HEK293T (cell line): Measurements from ENCODE around the gene ATAD3C.

Source experiments
- BHLHE40 ChIP-seq: fragments of 450-650 bp; IDR thresholded peaks from 2 replicates; pipeline ENCODE4 v1.6.1; 2016; ENCODE audit warnings: mild to moderate bottlenecking, moderate library complexity, borderline replicate concordance
- ELF4 ChIP-seq: fragments of 450-650 bp; IDR thresholded peaks from 2 replicates; pipeline ENCODE4 v1.6.1; 2017; ENCODE audit warnings: antibody characterized with exemption
- FOXA1 ChIP-seq: fragments of 450-650 bp; IDR thresholded peaks from 2 replicates; pipeline ENCODE4 v1.6.1; 2016; ENCODE audit warnings: mild to moderate bottlenecking
- FOXM1 ChIP-seq: fragments of 450-650 bp; IDR thresholded peaks from 2 replicates; pipeline ENCODE4 v1.6.1; 2017; ENCODE audit warnings: mild to moderate bottlenecking, borderline replicate concordance
- HDGF ChIP-seq: fragments of 450-650 bp; IDR thresholded peaks from 2 replicates; pipeline ENCODE4 v1.6.1; 2017; ENCODE audit warnings: antibody characterized with exemption, borderline replicate concordance
- NFRKB ChIP-seq: fragments of 450-650 bp; IDR thresholded peaks from 2 replicates; pipeline ENCODE4 v1.6.1; 2016; ENCODE audit warnings: mild to moderate bottlenecking, moderate library complexity
- PKNOX1 ChIP-seq: fragments of 450-650 bp; IDR thresholded peaks from 2 replicates; pipeline ENCODE4 v1.6.1; 2016
- SP1 ChIP-seq: fragments of 450-650 bp; IDR thresholded peaks from 2 replicates; pipeline ENCODE4 v1.6.1; 2017
- SUZ12 ChIP-seq: fragments of 450-650 bp; IDR thresholded peaks from 2 replicates; pipeline ENCODE4 v1.6.1; 2016; ENCODE audit warnings: mild to moderate bottlenecking
- TARDBP ChIP-seq: fragments of 450-650 bp; IDR thresholded peaks from 2 replicates; pipeline ENCODE4 v1.6.1; 2016
- ZNF384 ChIP-seq: fragments of 450-650 bp; IDR thresholded peaks from 2 replicates; pipeline ENCODE4 v1.6.1; 2016

GRCh38 chr1:1451696-1452364, 2.3 kb downstream of the ATAD3C start:
- no peak for TF ChIP-seq SP1
- TF ChIP-seq FOXM1, result no peak
- no peak for TF ChIP-seq TARDBP
- TF ChIP-seq BHLHE40, result no peak
- TF ChIP-seq NFRKB, result no peak
- no peak for TF ChIP-seq FOXA1
- no peak for TF ChIP-seq SUZ12
- TF ChIP-seq HDGF, result no peak
- no peak for TF ChIP-seq ZNF384
- TF ChIP-seq ELF4, result no peak
- no peak for TF ChIP-seq PKNOX1
